Measurements from ENCODE around the gene PYCARD. TPM values are rescaled to one million over a fixed set of nuclear protein-coding genes. Genes with fewer than 3 reads are reported as not detected.

The PYCARD gene
- total RNA-seq, 4 donors from 2014 or later: 25.4 to 50.2 (median 37.8) TPM

DNA sequence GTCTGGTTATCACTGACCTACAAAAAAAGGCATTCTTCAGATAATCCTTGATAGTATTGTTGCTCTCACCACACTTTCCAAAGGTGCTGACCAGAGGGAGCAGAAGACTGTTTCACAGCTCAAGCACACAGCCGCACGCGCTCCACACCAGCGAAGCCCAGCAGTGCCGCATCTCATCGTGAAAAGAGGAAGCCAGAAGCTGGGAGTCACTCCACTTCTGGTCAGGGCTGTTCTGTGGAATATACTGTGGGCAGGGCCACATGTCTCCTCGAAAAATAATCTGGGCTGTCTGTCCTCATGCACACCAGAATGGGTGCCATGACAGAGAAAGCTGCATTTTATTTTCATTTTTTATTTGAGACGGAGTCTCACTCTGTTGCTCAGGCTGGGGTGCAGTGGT, 45.4 kb downstream of the PYCARD start:
- TF ChIP-seq, protein P1, sequence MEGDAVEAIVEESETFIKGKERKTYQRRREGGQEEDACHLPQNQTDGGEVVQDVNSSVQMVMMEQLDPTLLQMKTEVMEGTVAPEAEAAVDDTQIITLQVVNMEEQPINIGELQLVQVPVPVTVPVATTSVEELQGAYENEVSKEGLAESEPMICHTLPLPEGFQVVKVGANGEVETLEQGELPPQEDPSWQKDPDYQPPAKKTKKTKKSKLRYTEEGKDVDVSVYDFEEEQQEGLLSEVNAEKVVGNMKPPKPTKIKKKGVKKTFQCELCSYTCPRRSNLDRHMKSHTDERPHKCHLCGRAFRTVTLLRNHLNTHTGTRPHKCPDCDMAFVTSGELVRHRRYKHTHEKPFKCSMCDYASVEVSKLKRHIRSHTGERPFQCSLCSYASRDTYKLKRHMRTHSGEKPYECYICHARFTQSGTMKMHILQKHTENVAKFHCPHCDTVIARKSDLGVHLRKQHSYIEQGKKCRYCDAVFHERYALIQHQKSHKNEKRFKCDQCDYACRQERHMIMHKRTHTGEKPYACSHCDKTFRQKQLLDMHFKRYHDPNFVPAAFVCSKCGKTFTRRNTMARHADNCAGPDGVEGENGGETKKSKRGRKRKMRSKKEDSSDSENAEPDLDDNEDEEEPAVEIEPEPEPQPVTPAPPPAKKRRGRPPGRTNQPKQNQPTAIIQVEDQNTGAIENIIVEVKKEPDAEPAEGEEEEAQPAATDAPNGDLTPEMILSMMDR (IDR thresholded peaks at IDR 0.05): no peak
- ATAC-seq (ENCODE audit: low FRiP score) (no peak), DNase-seq (ENCODE audit: low spot score) (no peak)

Small RNAs within 50 kb of the gene (small RNA-seq; reads per million reads assigned to genes)
- gene AC009088.4: not detected
- not detected for gene NDUFA3P6

Other genes with a start within 250 kb of the PYCARD start
- gene SETD1A, start 245.0 kb downstream of the PYCARD start, total RNA-seq: 10 to 100 TPM in 2 of 4 donors, 1 to 10 TPM in 2; 5.3 to 13.6 (median 9.2) TPM
- gene HSD3B7, start 217.6 kb downstream of the PYCARD start, total RNA-seq: 10 to 100 TPM; 23.2 to 45.3 (median 33.0) TPM
- gene STX1B, start 192.1 kb downstream of the PYCARD start, total RNA-seq: 1 to 10 TPM in 2 of 4 donors, under 1 TPM in 2; 0.47 to 1.9 (median 1.0) TPM
- 10 to 100 TPM; 40.9 to 93.7 (median 66.8) TPM for gene STX4, start 169.2 kb downstream of the PYCARD start, total RNA-seq
- gene ZNF668, start 128.5 kb downstream of the PYCARD start, total RNA-seq: 10 to 100 TPM in 2 of 4 donors, 1 to 10 TPM in 2; 7.4 to 13.9 (median 10.8) TPM
- 10 to 100 TPM in 3 of 4 donors, 1 to 10 TPM in 1; 8.1 to 18.0 (median 11.9) TPM for gene ZNF646, start 128.3 kb downstream of the PYCARD start, total RNA-seq
- gene PRSS53, start 113.8 kb downstream of the PYCARD start, total RNA-seq: 1 to 10 TPM in 2 of 4 donors, under 1 TPM in 2; 0.63 to 2.2 (median 1.3) TPM
- gene VKORC1, start 108.0 kb downstream of the PYCARD start, total RNA-seq: 100 to 1,000 TPM in 2 of 4 donors, 10 to 100 TPM in 2; 85.6 to 128 (median 99.3) TPM
- 10 to 100 TPM; 34.5 to 52.5 (median 43.4) TPM for gene BCKDK, start 94.4 kb downstream of the PYCARD start, total RNA-seq
- 10 to 100 TPM; 39.4 to 72.2 (median 49.1) TPM for gene KAT8, start 85.1 kb downstream of the PYCARD start, total RNA-seq
- 1 to 10 TPM in 2 of 4 donors, under 1 TPM in 1, not detected in 1; 0.31 to 2.6 (median 2.6) TPM for gene PRSS8, start 67.0 kb downstream of the PYCARD start, total RNA-seq
- 1 to 10 TPM; 4.1 to 8.8 (median 6.8) TPM for gene PRSS36, start 52.7 kb downstream of the PYCARD start, total RNA-seq
- gene FUS, start 22.6 kb downstream of the PYCARD start, total RNA-seq: 100 to 1,000 TPM in 2 of 4 donors, 10 to 100 TPM in 2; 65.0 to 162 (median 116) TPM
- gene TRIM72, start 11.4 kb upstream of the PYCARD start, total RNA-seq: under 1 TPM in 1 of 4 donors, not detected in 3; 0.28 TPM
- gene PYDC1, start 14.4 kb upstream of the PYCARD start, total RNA-seq: not detected
- 10 to 100 TPM; 23.9 to 58.4 (median 38.8) TPM for gene ITGAM, start 57.2 kb upstream of the PYCARD start, total RNA-seq
- 100 to 1,000 TPM in 1 of 4 donors, 10 to 100 TPM in 3; 11.7 to 161 (median 27.0) TPM for gene ITGAX, start 152.4 kb upstream of the PYCARD start, total RNA-seq
- gene ITGAD, start 190.6 kb upstream of the PYCARD start, total RNA-seq: under 1 TPM in 3 of 4 donors, not detected in 1; 0.28 to 0.47 (median 0.36) TPM
- not detected for gene COX6A2, start 225.6 kb upstream of the PYCARD start, total RNA-seq
- 1 to 10 TPM in 3 of 4 donors, under 1 TPM in 1; 0.36 to 2.2 (median 1.5) TPM for gene ZNF843, start 240.0 kb upstream of the PYCARD start, total RNA-seq